Stimulated activated naive CD4-positive, alpha-beta T cell (primary cell): Measurements from ENCODE around the gene ARF3.
A peak's percentile ranks its signal among the peaks of the same experiment; 100 is the strongest.

ENCODE experiments used
- DNase-seq, 6 experiments: peaks; one replicate each; lab custom pipeline; 2025; lab: John Stamatoyannopoulos, UW

ARF3 gene

GRCh38 chr12:48966177-48966895 lies 9.0 kb upstream of the ARF3 start:
- no peak for DNase-seq

- no peak for DNase-seq
Observed at GRCh38 chr12:48965298-48965838, 8.1 kb upstream of the ARF3 start.

GRCh38 chr12:48961801-48962200 lies 4.5 kb upstream of the ARF3 start:
- no peak for DNase-seq

- DNase-seq, result no peak
Observed at GRCh38 chr12:48961331-48961730, 4.0 kb upstream of the ARF3 start.

GRCh38 chr12:48960834-48961233 lies 3.5 kb upstream of the ARF3 start:
- no peak for DNase-seq

- no peak for DNase-seq
Observed at GRCh38 chr12:48958049-48958388, 732 bp upstream of the ARF3 start.

GRCh38 chr12:48956279-48957140 lies 777 bp downstream of the ARF3 start:
- DNase-seq, result peak in 2 of 6 experiments; percentile 18 to 34

GRCh38 chr12:48954841-48955501 lies 2.3 kb downstream of the ARF3 start:
- no peak for DNase-seq

GRCh38 chr12:48954061-48954460 lies 3.2 kb downstream of the ARF3 start:
- DNase-seq, result no peak

GRCh38 chr12:48952691-48953090 lies 4.6 kb downstream of the ARF3 start:
- no peak for DNase-seq

- DNase-seq, result no peak
Observed at GRCh38 chr12:48947727-48948126, 9.6 kb downstream of the ARF3 start.

- no peak for DNase-seq
Observed at GRCh38 chr12:48946943-48947342, 10.3 kb downstream of the ARF3 start.

GRCh38 chr12:48946205-48946604 lies 11.1 kb downstream of the ARF3 start:
- DNase-seq, result no peak

GRCh38 chr12:48943221-48943620 lies 14.1 kb downstream of the ARF3 start:
- no peak for DNase-seq

GRCh38 chr12:48940181-48940580 lies 17.1 kb downstream of the ARF3 start:
- DNase-seq, result no peak

GRCh38 chr12:48938805-48939204 lies 18.5 kb downstream of the ARF3 start:
- no peak for DNase-seq

GRCh38 chr12:48937170-48937569 lies 20.1 kb downstream of the ARF3 start:
- DNase-seq, result no peak

GRCh38 chr12:48936379-48936979 lies 20.8 kb downstream of the ARF3 start:
- peak; percentile 62 to 88 (median 79) for DNase-seq

- no peak for DNase-seq
Observed at GRCh38 chr12:48934312-48934706, 23.0 kb downstream of the ARF3 start.

GRCh38 chr12:48933664-48934311 lies 23.5 kb downstream of the ARF3 start:
- DNase-seq, result peak in 2 of 6 experiments; percentile 9 to 23

- DNase-seq, result no peak
Observed at GRCh38 chr12:48932878-48933277, 24.4 kb downstream of the ARF3 start.

GRCh38 chr12:48930475-48930874 lies 26.8 kb downstream of the ARF3 start:
- DNase-seq, result no peak
